ENCODE results near the gene PNLIPRP2.

The PNLIPRP2 gene

DNA sequence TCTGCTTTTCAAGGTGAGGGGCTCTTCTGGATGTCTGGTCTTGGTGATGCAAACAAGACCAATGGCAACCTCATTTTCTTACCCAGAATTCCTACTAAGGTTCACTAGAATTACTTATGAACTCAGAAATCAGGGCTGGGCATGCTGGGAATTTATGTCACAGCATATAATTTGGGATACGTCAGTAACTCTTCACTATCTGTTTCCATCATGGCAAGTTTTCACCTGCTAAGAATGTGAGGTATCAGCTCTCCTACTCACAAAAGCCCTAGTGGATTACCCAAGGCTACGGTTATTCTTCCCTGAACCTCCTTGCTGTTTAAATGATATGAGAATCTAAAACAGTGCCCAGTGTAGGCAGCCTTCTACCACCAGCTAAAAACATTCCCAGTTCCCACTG is 53.1 kb downstream of the PNLIPRP2 start:
- no peak for DNase-seq
- Histone ChIP-seq H3K36me3 (peaks cover 34 to 49% (median 43%) of the 10 kb centered on the region in 3 donors), H3K4me1 (peaks cover 0 to 10% (median 2%) of the 10 kb centered on the region in 4 donors), H3K9me3 (no peaks in the 10 kb centered on the region), H3K27ac (no peak overlapping the region), H3K27me3 (peaks cover 0 to 8% of the 10 kb centered on the region in 2 donors), H3K4me3 (no peak overlapping the region)
- TF ChIP-seq, protein P1, sequence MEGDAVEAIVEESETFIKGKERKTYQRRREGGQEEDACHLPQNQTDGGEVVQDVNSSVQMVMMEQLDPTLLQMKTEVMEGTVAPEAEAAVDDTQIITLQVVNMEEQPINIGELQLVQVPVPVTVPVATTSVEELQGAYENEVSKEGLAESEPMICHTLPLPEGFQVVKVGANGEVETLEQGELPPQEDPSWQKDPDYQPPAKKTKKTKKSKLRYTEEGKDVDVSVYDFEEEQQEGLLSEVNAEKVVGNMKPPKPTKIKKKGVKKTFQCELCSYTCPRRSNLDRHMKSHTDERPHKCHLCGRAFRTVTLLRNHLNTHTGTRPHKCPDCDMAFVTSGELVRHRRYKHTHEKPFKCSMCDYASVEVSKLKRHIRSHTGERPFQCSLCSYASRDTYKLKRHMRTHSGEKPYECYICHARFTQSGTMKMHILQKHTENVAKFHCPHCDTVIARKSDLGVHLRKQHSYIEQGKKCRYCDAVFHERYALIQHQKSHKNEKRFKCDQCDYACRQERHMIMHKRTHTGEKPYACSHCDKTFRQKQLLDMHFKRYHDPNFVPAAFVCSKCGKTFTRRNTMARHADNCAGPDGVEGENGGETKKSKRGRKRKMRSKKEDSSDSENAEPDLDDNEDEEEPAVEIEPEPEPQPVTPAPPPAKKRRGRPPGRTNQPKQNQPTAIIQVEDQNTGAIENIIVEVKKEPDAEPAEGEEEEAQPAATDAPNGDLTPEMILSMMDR (IDR thresholded peaks at IDR 0.05) = no peak
- intact Hi-C loops (cut with DNase I; ENCODE audit: low total_unique reads) = no loop called here

DNA sequence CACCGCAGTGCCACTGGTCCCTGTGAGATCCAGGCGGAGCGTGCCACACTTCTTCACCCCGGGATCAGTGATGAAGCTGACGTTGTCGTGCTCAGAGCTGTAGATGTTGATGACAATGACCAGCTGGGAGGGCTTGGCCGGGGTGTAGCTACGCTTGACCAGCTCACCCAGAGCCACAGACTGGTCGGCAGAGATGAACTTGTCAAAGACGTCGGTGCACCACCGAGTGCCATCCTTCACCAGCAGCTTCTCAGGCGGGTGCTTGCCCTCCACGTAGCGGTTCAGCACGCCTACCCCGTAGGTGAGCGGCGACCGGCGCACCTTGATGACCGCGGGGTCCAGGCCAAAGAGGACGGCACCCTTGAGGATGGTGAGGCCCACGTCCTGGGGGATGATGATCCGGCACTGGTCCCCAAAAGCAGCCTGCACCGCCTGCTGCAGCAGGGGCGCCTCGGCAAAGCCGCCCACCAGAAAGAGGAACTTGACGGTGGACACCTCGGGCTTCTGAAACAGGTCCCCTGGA is 54.2 kb downstream of the PNLIPRP2 start:
- Histone ChIP-seq H3K4me1 (peaks cover 0 to 8% (median 1%) of the 10 kb centered on the region in 4 donors), H3K36me3 (peaks cover 34 to 52% (median 51%) of the 10 kb centered on the region in 3 donors), H3K4me3 (no peak overlapping the region), H3K27me3 (peaks cover 0 to 4% of the 10 kb centered on the region in 2 donors), H3K9me3 (no peaks in the 10 kb centered on the region), H3K27ac (no peak overlapping the region)
- TF ChIP-seq, protein P1 (IDR thresholded peaks at IDR 0.05) = no peak
- no peak for DNase-seq
- intact Hi-C loops (cut with DNase I; ENCODE audit: low total_unique reads) = no loop called here

DNA sequence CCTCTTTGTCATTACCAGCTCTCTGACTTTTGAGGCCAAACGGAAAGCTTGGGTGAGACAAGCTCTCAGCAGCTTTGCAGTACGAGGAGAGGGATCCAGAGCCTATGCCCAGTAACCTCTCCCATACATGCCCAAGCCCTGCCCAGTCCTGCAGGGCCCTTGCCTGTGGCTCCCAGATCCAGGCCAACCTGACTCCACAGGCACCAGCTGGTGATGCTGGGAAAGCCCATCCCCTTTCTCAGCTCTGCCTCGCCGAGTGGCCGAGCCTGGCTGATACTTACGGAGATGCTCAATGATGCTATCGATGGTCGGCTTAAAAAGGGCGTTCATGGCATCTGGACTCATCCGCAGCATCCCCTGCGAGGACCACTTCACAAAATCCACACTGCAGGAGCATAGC is 55.4 kb downstream of the PNLIPRP2 start:
- Histone ChIP-seq H3K27me3 (no peaks in the 10 kb centered on the region), H3K4me1 (no peaks in the 10 kb centered on the region), H3K27ac (no peak overlapping the region), H3K9me3 (no peaks in the 10 kb centered on the region), H3K4me3 (no peak overlapping the region), H3K36me3 (peaks cover 34 to 52% (median 51%) of the 10 kb centered on the region in 3 donors)
- intact Hi-C loops (cut with DNase I; ENCODE audit: low total_unique reads) = no loop called here
- TF ChIP-seq, protein P1 (IDR thresholded peaks at IDR 0.05) = no peak
- no peak for DNase-seq

DNA sequence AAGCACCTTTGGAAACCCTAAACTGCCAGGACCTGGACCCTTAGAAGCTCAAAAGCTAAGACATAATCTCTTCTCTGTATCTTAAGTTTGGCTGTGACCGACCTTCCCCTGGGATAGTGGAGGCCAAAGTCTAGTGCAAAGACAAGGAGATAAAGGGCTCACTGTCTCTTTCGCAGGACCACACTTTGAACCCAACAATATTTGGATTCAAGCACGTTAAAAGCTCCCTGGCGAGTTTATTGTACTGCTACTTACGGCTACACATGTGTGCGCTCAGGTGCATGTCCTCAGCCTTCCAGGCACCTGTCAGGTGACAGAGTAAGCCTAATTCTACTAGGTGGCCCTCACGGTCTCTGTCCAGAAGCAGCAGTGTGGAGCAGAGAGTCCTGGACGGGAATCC is 55.9 kb downstream of the PNLIPRP2 start:
- intact Hi-C loops (cut with DNase I; ENCODE audit: low total_unique reads) = no loop called here

DNA sequence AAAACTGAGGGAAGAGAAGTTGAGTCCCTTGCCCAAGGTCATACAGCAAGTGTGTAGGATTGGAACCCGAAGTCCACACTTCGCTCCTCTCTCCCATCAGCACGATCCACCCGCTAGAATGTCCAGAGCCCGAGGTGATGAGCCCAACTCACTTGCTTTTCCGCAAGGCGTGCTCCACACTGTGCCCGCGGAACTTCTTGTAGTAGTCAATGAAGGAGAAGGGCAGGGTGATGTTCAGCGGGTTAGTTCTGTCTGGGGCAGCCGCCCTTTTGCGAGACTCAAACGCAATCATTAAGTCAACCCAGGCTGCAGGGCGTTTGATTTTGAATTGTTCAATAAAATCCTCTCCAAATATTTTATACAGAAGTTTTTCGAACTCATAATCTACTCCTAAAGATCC is 58.6 kb downstream of the PNLIPRP2 start:
- intact Hi-C loops (cut with DNase I; ENCODE audit: low total_unique reads) = no loop called here
- H3K27me3 ChIP-seq = no peaks in the 10 kb centered on the region
- H3K9me3 ChIP-seq = no peaks in the 10 kb centered on the region
- peaks cover 28 to 35% (median 29%) of the 10 kb centered on the region in 3 donors for H3K36me3 ChIP-seq
- TF ChIP-seq, protein P1 (IDR thresholded peaks at IDR 0.05) = no peak
- H3K4me3 ChIP-seq = no peak overlapping the region
- H3K27ac ChIP-seq = no peak overlapping the region
- DNase-seq = no peak
- peaks cover 0 to 5% (median 2%) of the 10 kb centered on the region in 4 donors for H3K4me1 ChIP-seq

More for the DNA sequence above, 55.9 kb downstream of the PNLIPRP2 start:
- Histone ChIP-seq H3K27me3 (no peaks in the 10 kb centered on the region), H3K9me3 (no peaks in the 10 kb centered on the region), H3K27ac (no peak overlapping the region), H3K36me3 (peaks cover 34 to 52% (median 51%) of the 10 kb centered on the region in 3 donors), H3K4me1 (no peaks in the 10 kb centered on the region), H3K4me3 (no peak overlapping the region)
- TF ChIP-seq, protein P1 (IDR thresholded peaks at IDR 0.05) = no peak
- DNase-seq = no peak
